Activated CD4-positive, alpha-beta T cell treated with anti-CD3 and anti-CD28 coated beads, Interleukin-2, amount 10 ng/mL, durations not matched to agents 7 days and 5 days (primary cell): ENCODE data around the gene MDGA2. TPM values are rescaled to one million over a fixed set of nuclear protein-coding genes. Genes with fewer than 3 reads are reported as not detected.

Experiments used
- CTCF ChIA-PET: fragments of 350-600 bp; sonication (Branson Sonifier 250); formaldehyde crosslinking; loops from one replicate; lab custom pipeline; 2021; ENCODE audit warnings: antibody characterized with exemption; lab: Charles Lee
- POLR2A ChIA-PET: fragments of 350-600 bp; sonication (Branson Sonifier 250); formaldehyde crosslinking; loops from one replicate; lab custom pipeline; 2021; ENCODE audit warnings: antibody characterized with exemption; lab: Charles Lee
- DNase-seq: peaks from one replicate; pipeline ENCODE4 v3.0.0-alpha.2; 2020
- H3K27ac Mint-ChIP-seq: one replicate; pipeline ENCODE4 v1.8.0; 2021; ENCODE audit warnings: mild to moderate bottlenecking, moderate library complexity, mixed read lengths
- H3K27me3 Mint-ChIP-seq: one replicate; pipeline ENCODE4 v1.8.0; 2021; ENCODE audit warnings: mixed read lengths
- H3K36me3 Mint-ChIP-seq: one replicate; pipeline ENCODE4 v1.8.0; 2021; ENCODE audit warnings: low read depth, mixed read lengths
- H3K4me1 Mint-ChIP-seq: one replicate; pipeline ENCODE4 v1.8.0; 2021; ENCODE audit warnings: mixed read lengths
- H3K4me3 Mint-ChIP-seq: one replicate; pipeline ENCODE4 v1.8.0; 2021; ENCODE audit warnings: mild to moderate bottlenecking, moderate library complexity, mixed read lengths
- H3K9me3 Mint-ChIP-seq: one replicate; pipeline ENCODE4 v1.8.0; 2021; ENCODE audit warnings: mixed read lengths
- total RNA-seq, 2 experiments: library from RNA; stranded (reverse); gene quantifications; one replicate each; pipeline ENCODE4 v1.2.3, GENCODE V29; 2021

Gene MDGA2
- total RNA-seq, 2 experiments from 2014 or later: not detected

GRCh38 chr14:46820291-46820690 lies 855.1 kb downstream of the MDGA2 start:
- H3K9me3 Mint-ChIP-seq: peaks cover 5% of the 10 kb centered on the region
- ChIA-PET CTCF (no interaction called here), POLR2A (no interaction called here)
- no peak for DNase-seq
- no peak overlapping the region for H3K4me3 Mint-ChIP-seq
- H3K27ac Mint-ChIP-seq: no peak overlapping the region
- no peaks in the 10 kb centered on the region for H3K4me1 Mint-ChIP-seq
- H3K27me3 Mint-ChIP-seq: no peaks in the 10 kb centered on the region
- H3K36me3 Mint-ChIP-seq: no peaks in the 10 kb centered on the region

GRCh38 chr14:46819117-46819516 lies 856.3 kb downstream of the MDGA2 start:
- CTCF ChIA-PET: no interaction called here
- POLR2A ChIA-PET: no interaction called here
- H3K27ac Mint-ChIP-seq: no peak overlapping the region
- H3K36me3 Mint-ChIP-seq: no peaks in the 10 kb centered on the region
- no peaks in the 10 kb centered on the region for H3K27me3 Mint-ChIP-seq
- H3K4me1 Mint-ChIP-seq: no peaks in the 10 kb centered on the region
- H3K9me3 Mint-ChIP-seq: peaks cover 5% of the 10 kb centered on the region
- H3K4me3 Mint-ChIP-seq: no peak overlapping the region
- no peak for DNase-seq

GRCh38 chr14:46818147-46818546 lies 857.3 kb downstream of the MDGA2 start:
- ChIA-PET POLR2A (no interaction called here), CTCF (no interaction called here)
- DNase-seq: no peak
- Mint-ChIP-seq H3K4me3 (no peak overlapping the region), H3K9me3 (peaks cover 5% of the 10 kb centered on the region), H3K27me3 (no peaks in the 10 kb centered on the region), H3K4me1 (no peaks in the 10 kb centered on the region), H3K27ac (no peak overlapping the region), H3K36me3 (no peaks in the 10 kb centered on the region)

- H3K9me3 Mint-ChIP-seq: peaks cover 5% of the 10 kb centered on the region
- ChIA-PET POLR2A (no interaction called here), CTCF (no interaction called here)
- no peak overlapping the region for H3K27ac Mint-ChIP-seq
- H3K4me1 Mint-ChIP-seq: no peaks in the 10 kb centered on the region
- no peak for DNase-seq
- no peaks in the 10 kb centered on the region for H3K27me3 Mint-ChIP-seq
- no peak overlapping the region for H3K4me3 Mint-ChIP-seq
- H3K36me3 Mint-ChIP-seq: no peaks in the 10 kb centered on the region
Measured at GRCh38 chr14:46793144-46793543, 882.3 kb downstream of the MDGA2 start.
